Endothelial cell of umbilical vein (primary cell): ENCODE data around the gene NFIC.

Source experiments
- EZH2 ChIP-seq: IDR thresholded peaks from 2 replicates; pipeline ENCODE4 v1.6.1; 2012; ENCODE audit warnings: borderline replicate concordance, low read depth, mild to moderate bottlenecking, moderate library complexity, low read length, inconsistent platforms; ENCODE audit not compliant: severe bottlenecking
- FOS ChIP-seq: IDR thresholded peaks from 2 replicates; pipeline ENCODE4 v1.6.1; 2011; ENCODE audit warnings: mild to moderate bottlenecking, low read length, moderate library complexity, borderline replicate concordance; ENCODE audit not compliant: insufficient read depth
- GATA2 ChIP-seq: IDR thresholded peaks from 2 replicates; pipeline ENCODE4 v1.7.0; 2011; ENCODE audit warnings: low read depth, mild to moderate bottlenecking, moderate library complexity, mixed read lengths, low read length; ENCODE audit not compliant: insufficient read length, insufficient read depth
- JUN ChIP-seq: IDR thresholded peaks from 2 replicates; pipeline ENCODE4 v1.6.1; 2011; ENCODE audit warnings: borderline replicate concordance, low read depth; ENCODE audit not compliant: insufficient read length, insufficient read depth
- MYC ChIP-seq: IDR thresholded peaks from one replicate; pipeline ENCODE4 v1.6.1; 2011; ENCODE audit warnings: mild to moderate bottlenecking, low read depth, low read length
- POLR2A ChIP-seq: IDR thresholded peaks from 2 replicates; pipeline ENCODE4 v1.6.1; 2012; ENCODE audit warnings: low read depth, mild to moderate bottlenecking, control low read depth, low read length
- POLR2AphosphoS5 ChIP-seq: IDR thresholded peaks from 2 replicates; pipeline ENCODE4 v1.6.1; 2012; ENCODE audit warnings: low read depth, mild to moderate bottlenecking, control low read depth, low read length, moderate library complexity; ENCODE audit not compliant: insufficient read depth
- TF ChIP-seq, protein P1 (sequence below), 2 donors: IDR thresholded peaks; 1 replicate in 1 of 2; 2 replicates in 1 of 2; pipeline ENCODE4 v1.5.1; 2011; ENCODE audit warnings: low read length in 2 of 2, mild to moderate bottlenecking in 2 of 2, moderate library complexity in 2 of 2, control low read depth in 1 of 2, inconsistent platforms in 1 of 2, low read depth in 1 of 2; ENCODE audit not compliant: insufficient read depth in 1 of 2; ENCODE audit errors: extremely low read depth in 1 of 2
- TF ChIP-seq, protein P2 (sequence below): IDR thresholded peaks from 2 replicates; pipeline ENCODE4 v1.6.1; 2011; ENCODE audit not compliant: insufficient read depth, insufficient read length

GRCh38 chr19:3383121-3383722, 16.8 kb downstream of the NFIC start:
- TF ChIP-seq, protein P1, sequence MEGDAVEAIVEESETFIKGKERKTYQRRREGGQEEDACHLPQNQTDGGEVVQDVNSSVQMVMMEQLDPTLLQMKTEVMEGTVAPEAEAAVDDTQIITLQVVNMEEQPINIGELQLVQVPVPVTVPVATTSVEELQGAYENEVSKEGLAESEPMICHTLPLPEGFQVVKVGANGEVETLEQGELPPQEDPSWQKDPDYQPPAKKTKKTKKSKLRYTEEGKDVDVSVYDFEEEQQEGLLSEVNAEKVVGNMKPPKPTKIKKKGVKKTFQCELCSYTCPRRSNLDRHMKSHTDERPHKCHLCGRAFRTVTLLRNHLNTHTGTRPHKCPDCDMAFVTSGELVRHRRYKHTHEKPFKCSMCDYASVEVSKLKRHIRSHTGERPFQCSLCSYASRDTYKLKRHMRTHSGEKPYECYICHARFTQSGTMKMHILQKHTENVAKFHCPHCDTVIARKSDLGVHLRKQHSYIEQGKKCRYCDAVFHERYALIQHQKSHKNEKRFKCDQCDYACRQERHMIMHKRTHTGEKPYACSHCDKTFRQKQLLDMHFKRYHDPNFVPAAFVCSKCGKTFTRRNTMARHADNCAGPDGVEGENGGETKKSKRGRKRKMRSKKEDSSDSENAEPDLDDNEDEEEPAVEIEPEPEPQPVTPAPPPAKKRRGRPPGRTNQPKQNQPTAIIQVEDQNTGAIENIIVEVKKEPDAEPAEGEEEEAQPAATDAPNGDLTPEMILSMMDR (IDR thresholded peaks at IDR 0.05; ENCODE audit: extremely low read depth in 1 of 2, insufficient read depth in 1 of 2, low read depth in 1 of 2, low read length in 2 of 2), result no peak
- no peak for TF ChIP-seq EZH2
- TF ChIP-seq JUN, result no peak
- no peak for TF ChIP-seq POLR2A
- TF ChIP-seq, protein P2, sequence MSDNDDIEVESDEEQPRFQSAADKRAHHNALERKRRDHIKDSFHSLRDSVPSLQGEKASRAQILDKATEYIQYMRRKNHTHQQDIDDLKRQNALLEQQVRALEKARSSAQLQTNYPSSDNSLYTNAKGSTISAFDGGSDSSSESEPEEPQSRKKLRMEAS, result no peak
- TF ChIP-seq POLR2AphosphoS5, result no peak
- no peak for TF ChIP-seq FOS
- no peak for TF ChIP-seq MYC
- no peak for TF ChIP-seq GATA2
